HG03571 (cell line): ENCODE results near the gene PATE4.
A peak's percentile ranks its signal among the peaks of the same experiment; 100 is the strongest.
"Not testable (repeated sequence)": the region's sequence is repeated elsewhere in the genome, so short reads cannot be mapped to it uniquely, and the experiment has no call there.

Source experiments
- ATAC-seq: cut with Tn5 transposase; IDR thresholded peaks from one replicate; pipeline ENCODE4 v1.9.1; 2021; ENCODE audit not compliant: unreplicated experiment

The PATE4 gene, protein sequence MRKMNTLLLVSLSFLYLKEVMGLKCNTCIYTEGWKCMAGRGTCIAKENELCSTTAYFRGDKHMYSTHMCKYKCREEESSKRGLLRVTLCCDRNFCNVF

DNA sequence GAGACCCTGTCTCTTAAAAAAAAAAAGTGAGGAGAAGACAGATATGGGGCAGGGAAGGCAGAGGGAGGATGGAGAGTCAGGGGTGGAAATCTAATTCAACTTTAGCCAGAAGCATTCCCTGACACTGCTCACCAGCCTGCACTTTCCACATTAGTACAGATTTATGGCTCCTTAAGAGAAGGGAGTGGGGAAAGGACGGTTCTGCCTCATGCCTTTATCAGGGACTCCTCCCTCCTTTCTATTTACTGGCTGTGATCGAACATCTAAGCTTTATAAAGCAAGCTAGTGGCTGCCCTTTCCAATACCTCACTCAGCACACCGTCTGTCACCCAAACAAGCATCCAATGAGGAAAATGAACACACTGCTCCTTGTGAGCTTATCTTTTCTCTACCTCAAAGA, at the start of gene PATE4:
PATE4 (plus strand) TSS at position 301 of the 400 bp plus-strand sequence; CDS start at position 345, 44 bp downstream.
- ATAC-seq: no peak

DNA sequence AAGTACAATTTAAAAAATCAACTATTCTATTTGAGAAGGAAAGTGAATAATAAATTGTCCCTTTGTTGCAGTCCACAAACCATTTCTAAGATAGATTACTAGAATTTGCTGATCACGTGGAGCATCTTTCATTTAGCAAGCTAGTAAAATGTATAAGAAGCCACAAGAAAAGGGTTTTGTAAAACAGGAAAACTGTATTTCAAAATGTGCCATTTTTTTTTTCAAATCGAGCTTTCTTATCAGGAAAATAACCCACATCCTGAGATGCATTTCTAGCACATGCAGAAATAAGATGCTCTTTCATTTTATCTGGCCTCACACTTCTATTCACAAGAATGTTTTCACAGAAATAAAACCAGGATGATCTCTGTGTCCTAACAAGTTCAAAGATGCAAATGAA, 48.4 kb upstream of the PATE4 start:
- no peak for ATAC-seq

GRCh38 chr11:125787827-125788226, 45.3 kb upstream of the PATE4 start, which contains the start of gene PATE3:
Gene PATE3, plus strand, starts transcription at chr11:125788127. Its CDS starts 25 bp downstream, at chr11:125788152.
- no peak for ATAC-seq

- no peak for ATAC-seq
These were observed 42.3 kb upstream of the PATE4 start for GRCh38 chr11:125790825-125791224.

- ATAC-seq: no peak
These were observed 35.5 kb upstream of the PATE4 start for GRCh38 chr11:125797641-125798040.

DNA sequence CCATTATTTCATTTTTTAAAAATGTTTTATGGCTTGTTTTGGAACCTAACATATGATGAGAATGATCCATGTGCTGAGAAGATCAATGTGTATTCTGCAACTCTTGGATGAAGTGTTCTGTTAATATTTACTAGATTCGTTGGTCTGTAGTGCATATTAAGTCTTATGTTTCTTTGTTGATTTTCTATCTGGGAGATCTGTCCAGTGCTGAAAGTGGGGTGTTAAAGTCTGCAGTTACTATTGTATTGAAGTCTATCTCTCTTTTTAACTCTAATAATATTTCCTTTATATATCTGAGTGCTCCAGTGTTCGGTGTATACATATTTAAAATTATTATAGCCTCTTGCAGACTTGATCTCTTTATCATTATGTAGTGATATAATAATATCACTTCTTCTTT, 33.3 kb upstream of the PATE4 start:
- ATAC-seq: no peak

DNA sequence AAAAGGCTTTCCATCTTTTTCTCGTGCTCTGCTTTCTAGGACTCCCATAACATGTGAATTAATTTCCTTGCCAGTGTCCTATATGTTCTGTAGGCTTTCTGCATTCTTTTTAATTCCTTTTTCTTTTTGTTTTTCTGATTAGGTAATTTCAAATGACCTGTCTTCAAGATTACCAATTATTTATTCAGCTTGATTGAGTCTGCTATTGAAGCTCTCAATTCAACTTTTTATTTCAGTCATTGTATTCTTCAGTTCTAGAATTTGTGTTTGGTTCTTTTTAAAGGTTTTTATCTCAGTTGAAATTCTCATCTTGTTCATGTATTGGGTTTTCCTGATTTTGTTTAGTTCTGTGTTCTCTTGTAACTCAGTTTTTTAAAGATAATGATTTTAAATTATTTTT, 30.7 kb upstream of the PATE4 start:
- no peak for ATAC-seq

DNA sequence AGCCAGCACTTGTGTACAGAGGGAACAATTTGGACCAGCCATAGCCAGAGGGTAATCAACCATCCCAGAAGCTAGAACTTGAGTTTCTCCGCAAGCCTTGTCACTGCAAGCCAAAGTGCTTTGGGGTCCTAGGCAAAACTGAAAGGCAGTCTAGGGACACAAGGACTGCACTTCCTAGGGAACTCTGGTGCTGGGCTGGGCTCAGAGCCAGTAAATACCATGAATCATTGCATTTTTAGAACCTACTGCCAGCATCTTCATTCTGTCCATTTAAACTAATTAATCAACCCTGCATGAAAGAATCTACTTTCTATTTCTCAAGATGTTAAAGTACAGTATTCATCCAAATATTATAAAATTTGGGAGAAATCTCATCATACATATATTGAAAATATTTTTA, 25.2 kb upstream of the PATE4 start:
- ATAC-seq: no peak

DNA sequence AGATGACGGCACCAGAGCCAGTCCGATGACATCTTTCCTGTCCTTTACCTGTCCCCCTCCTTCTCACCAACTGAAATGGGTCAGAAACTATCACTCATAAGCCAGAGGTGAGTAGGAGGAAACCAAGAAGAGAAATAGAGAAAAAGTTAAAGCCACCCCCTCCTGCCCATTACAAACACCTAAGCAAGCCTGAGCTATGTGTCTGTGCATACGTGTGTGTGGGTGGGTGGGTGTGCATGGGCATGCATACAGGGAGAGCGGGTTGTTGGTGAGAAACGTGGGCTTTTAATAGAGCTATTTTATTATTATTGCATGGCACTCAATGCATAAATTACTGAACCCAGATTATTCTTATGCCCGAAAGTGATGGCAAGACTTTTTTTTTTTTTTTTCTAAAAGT, 2.6 kb downstream of the PATE4 start:
- ATAC-seq: no peak

GRCh38 chr11:125842321-125842948, 9.3 kb downstream of the PATE4 start:
- no peak for ATAC-seq

DNA sequence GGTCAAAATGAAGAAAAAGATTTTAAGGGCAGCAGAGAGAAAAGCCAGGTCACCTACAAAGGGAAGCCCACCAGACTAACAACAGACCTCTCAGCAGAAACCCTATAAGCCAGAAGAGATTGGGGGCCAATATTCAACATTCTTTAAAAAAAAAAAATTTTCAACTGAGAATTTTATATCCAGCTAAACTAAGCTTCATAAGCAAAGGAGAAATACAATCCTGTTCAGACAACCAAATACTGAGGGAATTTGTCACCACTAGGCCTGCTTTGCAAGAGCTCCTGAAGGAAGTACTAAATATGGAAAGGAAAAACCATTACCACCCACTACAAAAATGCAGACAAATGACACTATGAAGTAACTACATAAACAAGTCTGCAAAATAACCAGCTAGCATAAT, 13.1 kb downstream of the PATE4 start:
- ATAC-seq: no peak

- ATAC-seq: not testable (repeated sequence)
These were observed 24.6 kb downstream of the PATE4 start for GRCh38 chr11:125857670-125858069.

DNA sequence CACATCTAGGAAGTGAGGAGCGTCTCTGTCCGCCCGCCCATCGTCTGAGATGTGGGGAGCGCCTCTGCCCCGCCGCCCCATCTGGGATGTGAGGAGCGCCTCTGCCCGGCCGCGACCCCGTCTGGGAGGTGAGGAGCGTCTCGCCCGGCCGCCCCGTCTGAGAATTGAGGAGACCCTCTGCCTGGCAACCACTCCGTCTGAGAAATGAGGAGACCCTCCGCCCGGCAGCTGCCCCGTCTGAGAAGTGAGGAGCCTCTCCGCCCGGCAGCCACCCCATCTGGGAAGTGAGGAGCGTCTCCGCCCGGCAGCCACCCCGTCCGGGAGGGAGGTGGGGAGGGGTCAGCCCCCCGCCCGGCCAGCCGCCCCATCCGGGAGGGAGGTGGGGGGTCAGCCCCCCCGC, 29.7 kb downstream of the PATE4 start:
- ATAC-seq: not testable (repeated sequence)

GRCh38 chr11:125865354-125865753, 32.2 kb downstream of the PATE4 start:
- not testable (repeated sequence) for ATAC-seq

- ATAC-seq: no peak
These were observed 36.4 kb downstream of the PATE4 start for GRCh38 chr11:125869521-125869920.

- ATAC-seq: no peak
These were observed 38.4 kb downstream of the PATE4 start for GRCh38 chr11:125871391-125872137.

DNA sequence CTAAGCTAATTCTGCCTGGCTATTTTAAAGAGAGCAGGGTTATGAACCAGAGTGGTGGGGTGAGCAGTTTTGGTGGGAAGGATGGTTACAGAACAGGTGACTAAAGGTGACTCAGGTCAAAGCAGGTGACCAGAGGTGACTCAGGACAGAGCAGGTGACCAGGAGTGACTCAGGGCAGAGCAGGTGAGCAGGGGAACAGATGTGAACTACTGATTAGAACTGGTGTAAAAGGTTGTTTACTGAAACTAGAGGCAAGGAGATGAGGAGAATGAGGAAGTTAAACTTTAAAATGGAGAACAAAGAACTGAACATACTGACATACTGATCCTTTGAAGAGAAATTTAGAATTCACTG, 39.0 kb downstream of the PATE4 start:
- no peak for ATAC-seq

DNA sequence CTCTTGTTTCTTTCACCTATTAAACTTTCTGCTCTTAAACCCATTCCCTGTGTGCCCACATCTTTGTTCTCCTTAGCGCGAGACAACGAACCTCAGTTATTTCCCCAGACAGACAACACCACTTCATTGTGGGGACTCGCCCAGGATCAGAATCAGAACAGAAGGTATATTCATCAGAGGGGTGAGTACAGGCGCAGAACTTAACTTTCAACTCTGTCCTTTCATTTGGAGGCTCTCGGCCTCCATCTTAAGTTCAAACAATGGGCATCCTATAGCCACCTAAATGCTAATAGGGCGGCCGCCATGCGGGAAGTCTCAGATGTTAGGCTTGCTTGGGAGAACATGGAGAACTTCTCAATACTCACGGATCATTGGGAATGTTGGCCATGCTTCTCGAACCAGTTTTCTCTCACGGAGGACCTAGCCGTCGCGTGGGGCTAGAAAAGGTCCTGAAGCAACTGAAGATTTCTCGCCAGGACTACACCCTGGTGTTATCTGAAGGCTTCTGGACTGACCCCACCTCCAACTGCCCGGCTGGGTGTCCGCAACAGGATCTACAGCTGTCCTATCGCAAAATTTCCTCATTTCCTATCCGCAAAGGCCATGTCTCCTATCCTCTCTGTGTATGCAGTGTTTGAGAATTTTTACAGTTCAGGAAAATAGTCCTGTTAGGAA, 40.9 kb downstream of the PATE4 start:
- ATAC-seq: peak; percentile 10

DNA sequence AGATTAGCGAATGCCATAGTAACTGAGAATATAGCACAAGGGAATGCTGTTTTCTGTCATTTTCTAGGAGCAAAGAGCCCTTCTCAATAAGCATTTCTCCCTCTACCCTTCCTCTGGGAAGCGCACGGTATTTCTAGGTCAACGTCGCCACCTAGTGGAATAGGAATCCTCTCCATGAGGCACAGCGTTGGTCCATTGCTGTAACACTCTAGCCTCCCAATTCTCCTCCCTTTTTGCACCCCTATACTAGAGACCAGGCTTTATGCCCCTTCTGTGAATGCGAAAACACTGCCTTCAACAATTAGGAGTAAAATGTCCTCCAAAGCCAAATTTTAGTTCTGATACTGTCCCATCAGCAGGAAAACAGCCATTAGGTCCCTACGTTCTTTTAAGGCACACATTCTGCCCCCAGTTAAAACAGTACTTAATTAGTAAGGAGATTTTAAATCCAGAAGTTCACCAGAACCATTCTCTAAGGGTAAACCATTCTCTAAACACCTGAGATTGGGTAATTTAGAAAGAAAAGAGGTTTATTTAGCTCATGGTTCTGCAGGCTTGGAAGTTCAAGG, 41.5 kb downstream of the PATE4 start:
- ATAC-seq: peak; percentile 74

- ATAC-seq: no peak
These were observed 48.2 kb downstream of the PATE4 start for GRCh38 chr11:125881291-125881690.

GRCh38 chr11:125883375-125883774, 50.3 kb downstream of the PATE4 start:
- no peak for ATAC-seq

DNA sequence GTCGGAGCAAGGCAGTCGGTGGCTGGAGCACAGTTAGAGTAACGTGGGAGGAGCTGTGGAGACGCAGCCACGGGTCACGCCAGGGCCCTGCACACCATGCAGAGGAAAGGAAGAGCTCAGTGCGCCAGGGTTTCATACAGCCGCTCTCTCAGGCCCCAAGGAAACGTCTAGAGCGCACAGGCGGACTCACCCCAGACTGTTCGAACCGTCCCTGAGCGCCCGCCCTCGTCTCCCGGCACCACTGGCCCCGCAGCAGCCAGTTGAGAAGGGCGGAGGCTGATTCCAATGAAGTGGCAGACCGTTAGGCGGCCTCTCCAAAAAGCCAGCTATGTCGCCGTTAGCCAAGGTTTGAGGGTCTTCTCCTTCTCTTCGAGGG, 53.9 kb downstream of the PATE4 start:
- peak; percentile 30 for ATAC-seq
